ENCODE data around the gene DCLK1.
A peak's percentile ranks its signal among the peaks of the same experiment; 100 is the strongest.

The DCLK1 gene

GRCh38 chr13:35953537-35954206 lies 177.5 kb downstream of the DCLK1 start:
- peak; percentile 95 for DNase-seq (ENCODE audit: low read depth)

GRCh38 chr13:35947315-35947714 lies 183.9 kb downstream of the DCLK1 start:
- TF ChIP-seq CTCF (IDR thresholded peaks at IDR 0.05; ENCODE audit: low read depth, low read length, missing control alignments), result no peak
- no peak for DNase-seq (ENCODE audit: low read depth)
- in situ Hi-C loops (cut with HindIII; ENCODE audit: low sequenced_read_pairs), result no loop called here
- H3K4me3 ChIP-seq (ENCODE audit: low read depth, low read length), result no peak overlapping the region

More at GRCh38 chr13:35953537-35954206, 177.5 kb downstream of the DCLK1 start:
- H3K4me3 ChIP-seq (ENCODE audit: low read depth, low read length), result peak overlapping the region; percentile 22
- in situ Hi-C loops (cut with HindIII; ENCODE audit: low sequenced_read_pairs), result no loop called here
- TF ChIP-seq CTCF (IDR thresholded peaks at IDR 0.05; ENCODE audit: low read depth, low read length, missing control alignments), result peak; percentile 84

GRCh38 chr13:35945368-35945767 lies 185.8 kb downstream of the DCLK1 start:
- no peak for DNase-seq (ENCODE audit: low read depth)
- TF ChIP-seq CTCF (IDR thresholded peaks at IDR 0.05; ENCODE audit: low read depth, low read length, missing control alignments), result no peak
- in situ Hi-C loops (cut with HindIII; ENCODE audit: low sequenced_read_pairs), result no loop called here
- H3K4me3 ChIP-seq (ENCODE audit: low read depth, low read length), result no peak overlapping the region

- DNase-seq (ENCODE audit: low read depth), result no peak
- no peak for TF ChIP-seq CTCF (IDR thresholded peaks at IDR 0.05; ENCODE audit: low read depth, low read length, missing control alignments)
- H3K4me3 ChIP-seq (ENCODE audit: low read depth, low read length), result no peak overlapping the region
- in situ Hi-C loops (cut with HindIII; ENCODE audit: low sequenced_read_pairs), result no loop called here
Observed at GRCh38 chr13:35941374-35941773, 189.8 kb downstream of the DCLK1 start.

- TF ChIP-seq CTCF (IDR thresholded peaks at IDR 0.05; ENCODE audit: low read depth, low read length, missing control alignments), result no peak
- no peak overlapping the region for H3K4me3 ChIP-seq (ENCODE audit: low read depth, low read length)
- no peak for DNase-seq (ENCODE audit: low read depth)
- in situ Hi-C loops (cut with HindIII; ENCODE audit: low sequenced_read_pairs), result no loop called here
Observed at GRCh38 chr13:35940734-35941133, 190.4 kb downstream of the DCLK1 start.

GRCh38 chr13:35936246-35936978 lies 194.8 kb downstream of the DCLK1 start:
- no peak overlapping the region for H3K4me3 ChIP-seq (ENCODE audit: low read depth, low read length)
- no peak for TF ChIP-seq CTCF (IDR thresholded peaks at IDR 0.05; ENCODE audit: low read depth, low read length, missing control alignments)
- DNase-seq (ENCODE audit: low read depth), result no peak
- in situ Hi-C loops (cut with HindIII; ENCODE audit: low sequenced_read_pairs), result no loop called here
